Activated CD8-positive, alpha-beta memory T cell treated with anti-CD3 and anti-CD28 coated beads, Interleukin-2, amount 50 U/mL, for 24 hours (primary cell): Measurements from ENCODE around the gene KANSL1.

Experiments
- DNase-seq: peaks from one replicate; pipeline ENCODE4 v3.0.0-alpha.2; 2020; ENCODE audit errors: extremely low read depth

Gene KANSL1

DNA sequence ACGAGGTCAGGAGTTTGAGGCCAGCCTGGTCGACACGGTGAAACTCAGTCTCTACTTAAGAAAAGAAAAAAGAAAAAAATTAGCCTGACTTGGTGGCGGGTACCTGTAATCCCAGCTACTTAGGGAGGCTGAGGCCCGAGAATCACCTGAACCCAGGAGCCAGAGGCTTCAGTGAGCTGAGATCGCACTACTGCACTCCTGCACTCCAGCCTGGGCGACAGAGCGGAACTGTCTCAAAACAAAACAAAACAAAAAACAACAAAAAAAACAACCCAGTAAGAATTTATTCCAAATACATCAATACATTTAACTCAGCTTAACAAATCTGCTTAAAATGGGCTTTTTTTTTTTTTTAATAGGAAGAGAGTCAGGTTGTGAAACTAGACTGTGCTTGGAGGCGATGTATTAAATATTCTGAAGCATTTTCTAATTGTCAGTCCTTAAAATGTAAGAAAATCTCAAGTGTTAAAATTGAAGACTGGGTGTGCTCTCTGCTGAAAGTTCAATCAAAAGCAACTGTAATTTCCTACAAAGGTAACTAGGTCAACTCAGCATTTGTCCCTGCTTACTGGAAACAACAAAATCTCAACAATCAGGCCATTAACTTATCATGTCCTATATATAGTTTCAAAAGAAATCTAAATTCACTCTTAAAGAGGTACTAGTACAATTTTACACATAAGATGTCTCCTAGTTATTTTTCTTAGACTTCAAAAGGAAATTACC, 23.2 kb downstream of the KANSL1 start:
- DNase-seq = no peak

DNA sequence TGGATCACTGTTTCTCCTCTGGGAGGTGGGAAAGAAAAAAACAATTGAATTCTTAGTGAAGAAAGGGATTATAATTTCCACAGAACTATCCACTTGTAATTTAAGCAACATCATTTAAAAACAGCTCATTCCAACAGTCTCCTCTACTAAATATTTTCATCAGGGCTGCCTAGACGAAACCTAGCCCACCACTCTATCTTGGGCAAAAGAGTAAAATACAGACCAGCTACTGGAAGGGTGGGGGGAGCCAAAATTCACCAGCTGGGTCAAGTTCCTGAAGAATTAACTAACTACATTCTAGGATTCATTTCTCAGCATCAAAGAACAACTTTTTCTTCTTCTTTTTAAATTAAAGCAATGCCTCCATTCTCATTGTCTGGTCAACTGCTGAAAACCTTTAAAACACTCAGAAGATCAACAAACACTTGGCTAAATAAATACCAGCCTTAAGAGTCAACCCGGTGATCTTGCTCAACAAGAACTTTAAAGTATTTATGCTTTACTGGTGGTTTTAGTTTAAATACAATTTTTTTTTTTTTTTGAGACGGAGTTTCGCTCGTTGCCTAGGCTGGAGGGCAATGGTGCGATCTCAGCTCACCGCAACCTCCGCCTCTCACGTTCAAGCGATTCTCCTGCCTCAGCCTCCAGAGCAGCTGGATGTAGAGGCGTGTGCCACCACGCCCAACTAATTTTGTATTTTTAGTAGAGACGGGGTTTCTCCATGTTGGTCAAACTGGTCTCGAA, 25.2 kb downstream of the KANSL1 start:
- no peak for DNase-seq

DNA sequence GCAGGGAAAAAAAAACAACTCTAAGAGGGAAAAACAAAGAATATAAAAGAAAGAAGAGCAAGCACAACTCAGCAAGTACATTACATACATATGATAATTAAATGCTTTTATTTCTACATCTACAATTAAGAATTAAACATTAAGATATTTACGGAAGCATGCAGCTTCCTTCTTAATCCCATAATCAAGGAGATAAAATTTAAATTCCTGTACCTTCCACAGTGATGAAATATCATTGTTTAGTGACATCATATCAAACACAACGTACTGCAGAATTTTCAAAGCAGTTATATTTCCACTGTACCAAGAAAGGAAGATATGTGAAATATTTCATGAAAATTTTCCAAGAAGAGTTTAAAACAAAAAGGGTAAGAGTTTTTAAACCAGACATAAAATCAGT, 26.0 kb downstream of the KANSL1 start:
- no peak for DNase-seq

DNA sequence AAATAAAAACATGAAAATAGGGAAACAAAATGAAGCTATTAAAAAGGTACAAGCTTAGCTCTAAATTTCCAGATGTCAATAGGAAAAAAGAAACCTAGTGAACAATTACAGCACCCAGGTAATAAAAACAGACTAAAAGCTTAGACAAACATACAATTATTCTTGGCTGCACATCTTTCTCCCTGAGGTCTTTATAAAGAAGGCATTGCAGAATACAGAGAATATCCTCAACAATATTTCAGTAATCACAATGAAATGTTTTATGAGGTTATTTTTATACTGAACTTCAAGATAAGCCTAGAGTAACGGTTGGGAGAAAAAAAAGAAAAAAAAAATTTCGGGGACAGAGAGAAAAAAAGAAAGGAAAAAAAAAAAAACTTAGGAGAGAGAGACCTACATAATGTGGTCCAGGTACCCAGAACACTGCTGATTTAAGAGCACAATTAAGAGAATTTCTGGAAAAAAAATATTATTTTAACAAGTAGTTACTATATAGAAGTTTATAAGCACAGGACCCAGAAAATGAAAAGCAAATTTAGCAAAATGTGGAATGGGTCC, 26.5 kb downstream of the KANSL1 start:
- DNase-seq = no peak

DNA sequence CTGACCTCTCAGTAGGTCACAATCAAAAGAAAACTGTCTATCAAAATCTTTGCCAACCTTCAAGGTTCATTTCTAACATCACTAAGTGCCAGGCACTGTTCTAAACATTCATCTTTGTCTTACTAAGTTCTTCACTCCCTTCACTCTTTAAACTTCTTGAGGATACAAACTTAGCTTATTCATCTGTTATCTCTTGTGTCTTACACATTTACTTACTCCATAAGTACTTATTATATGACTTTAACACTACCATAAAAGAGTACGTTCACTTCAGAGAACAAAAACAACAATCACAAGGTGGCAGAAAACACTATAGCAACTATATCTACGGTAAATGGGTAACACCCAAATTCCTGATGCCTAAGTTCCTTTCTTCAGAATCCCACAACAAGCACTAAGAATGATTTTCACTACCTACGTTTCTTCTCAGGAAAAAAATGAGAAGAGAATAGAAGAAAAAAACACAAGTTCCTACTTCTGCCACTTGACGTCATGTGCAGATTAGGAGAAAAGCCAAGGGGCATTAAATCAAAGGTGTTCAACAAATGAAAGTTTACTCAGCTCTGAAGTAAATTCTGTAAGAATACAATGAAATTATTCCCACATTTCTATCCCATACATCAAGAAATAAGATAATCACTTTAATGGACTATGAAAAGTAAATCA, 29.2 kb downstream of the KANSL1 start:
- no peak for DNase-seq

DNA sequence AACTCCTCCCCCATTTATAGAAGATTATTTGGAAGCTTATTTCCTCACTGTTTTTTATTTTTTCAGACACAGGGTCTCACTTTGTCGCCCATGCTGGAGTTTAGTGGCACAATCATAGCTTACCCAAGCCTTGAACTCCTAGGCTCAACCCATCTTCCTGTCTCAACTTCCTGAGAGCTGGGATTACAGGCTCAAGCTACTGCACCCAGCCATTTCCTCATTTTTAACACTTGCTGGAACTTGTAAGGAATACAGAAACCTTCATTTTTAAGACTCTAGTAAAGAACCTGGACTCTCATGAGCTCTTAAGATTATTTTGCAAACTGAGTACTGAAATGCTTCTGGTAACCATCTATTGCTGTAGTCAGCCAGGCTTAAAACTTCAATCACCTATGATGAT, 29.9 kb downstream of the KANSL1 start:
- DNase-seq = no peak

DNA sequence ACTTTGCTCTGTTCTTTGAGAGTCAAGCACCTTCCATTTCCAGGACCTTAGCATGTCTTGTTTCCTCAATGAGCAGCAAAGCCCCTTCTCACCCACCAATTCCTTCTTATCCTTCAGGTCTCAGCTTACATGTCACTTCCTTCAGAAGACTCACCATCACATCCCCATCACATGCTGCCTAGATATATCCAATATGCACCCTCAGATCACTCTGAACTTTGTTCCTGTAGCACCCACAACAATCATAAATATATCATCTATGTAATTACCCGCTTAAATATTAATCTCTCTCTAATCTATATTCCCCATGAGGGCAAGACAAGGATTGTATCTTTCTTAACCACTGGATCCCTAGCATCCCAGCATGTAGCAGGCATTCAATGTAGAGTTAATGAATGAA, 30.4 kb downstream of the KANSL1 start:
- no peak for DNase-seq

DNA sequence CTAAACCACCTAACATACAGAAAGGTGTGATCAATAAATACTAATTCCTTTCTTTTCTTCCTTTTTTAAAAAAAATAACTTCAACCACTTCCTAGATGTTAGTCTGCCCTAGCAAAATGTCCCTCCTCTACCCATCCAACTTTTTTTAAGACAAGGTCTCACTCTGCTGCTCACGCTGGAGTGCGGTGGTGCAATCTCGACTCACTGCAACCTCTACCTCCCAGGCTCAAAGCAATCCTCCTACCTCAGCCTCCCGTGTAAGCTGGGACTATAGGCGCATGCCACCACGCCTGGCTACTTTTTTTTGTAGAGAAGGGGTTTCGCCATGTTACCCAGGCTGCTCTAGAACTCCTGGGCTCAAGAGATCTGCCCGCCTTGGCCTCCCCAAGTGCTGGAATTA, 33.1 kb downstream of the KANSL1 start:
- no peak for DNase-seq

DNA sequence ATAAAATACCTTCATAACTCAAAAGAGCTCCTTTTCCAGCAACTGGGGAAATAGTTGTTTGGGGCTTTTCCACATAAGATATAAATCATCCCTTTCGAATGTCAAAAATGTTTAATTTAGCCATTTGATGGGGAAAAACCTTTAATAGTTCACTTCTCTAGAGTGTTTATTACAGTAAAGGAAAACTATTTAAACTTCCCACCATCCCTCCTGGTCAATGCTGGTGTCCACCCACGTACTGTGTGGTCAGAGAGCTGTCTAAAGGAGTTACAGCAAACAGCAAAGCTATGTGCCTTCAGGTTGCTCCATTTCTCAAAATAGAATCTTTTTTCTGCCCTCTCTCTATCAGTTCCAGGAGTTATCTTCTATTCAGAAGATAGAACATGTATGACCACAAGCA, 33.5 kb downstream of the KANSL1 start:
- DNase-seq = no peak

DNA sequence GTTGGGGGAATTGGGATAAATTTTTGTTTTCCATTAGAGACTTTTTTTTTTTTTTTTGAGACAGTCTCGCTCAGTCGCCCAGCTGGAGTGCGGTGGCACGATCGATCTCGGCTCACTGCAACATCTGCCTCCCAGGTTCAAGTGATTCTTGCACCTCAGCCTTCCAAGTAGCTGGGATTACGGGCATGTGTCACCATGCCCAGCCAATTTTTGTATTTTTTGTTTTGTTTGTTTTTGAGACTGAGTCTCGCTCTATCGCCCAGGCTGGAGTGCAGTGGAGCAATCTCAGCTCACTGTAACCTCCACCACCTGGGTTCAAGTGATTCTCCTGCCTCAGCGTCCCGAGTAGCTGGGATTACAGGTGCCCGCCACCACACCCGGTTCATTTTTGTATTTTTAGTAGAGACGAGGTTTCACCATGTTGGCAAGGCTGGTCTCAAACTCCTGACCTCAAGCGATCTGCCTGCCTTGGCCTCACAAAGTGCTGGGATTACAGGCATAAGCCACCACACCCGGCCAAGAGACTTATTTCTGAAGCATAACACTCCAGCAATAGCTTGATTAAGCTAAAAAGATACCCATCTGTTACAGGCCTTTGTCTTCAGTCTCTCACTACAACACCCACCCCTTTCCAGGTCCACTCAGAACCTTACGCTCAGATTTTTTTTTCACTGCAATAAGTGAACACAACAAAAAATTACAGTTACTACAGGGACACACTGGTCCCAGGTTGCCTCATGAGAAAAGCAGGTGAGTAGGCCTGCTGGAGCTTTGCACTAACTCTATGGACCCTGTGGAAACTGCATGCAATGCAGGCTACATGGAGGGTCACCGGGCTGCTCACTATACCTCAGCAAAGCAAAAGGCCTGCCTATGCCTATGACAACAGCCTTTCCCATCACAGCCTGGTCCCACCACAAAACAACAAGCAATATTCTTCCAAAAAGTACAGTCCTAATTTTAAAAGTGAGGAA, 34.6 kb downstream of the KANSL1 start:
- no peak for DNase-seq

DNA sequence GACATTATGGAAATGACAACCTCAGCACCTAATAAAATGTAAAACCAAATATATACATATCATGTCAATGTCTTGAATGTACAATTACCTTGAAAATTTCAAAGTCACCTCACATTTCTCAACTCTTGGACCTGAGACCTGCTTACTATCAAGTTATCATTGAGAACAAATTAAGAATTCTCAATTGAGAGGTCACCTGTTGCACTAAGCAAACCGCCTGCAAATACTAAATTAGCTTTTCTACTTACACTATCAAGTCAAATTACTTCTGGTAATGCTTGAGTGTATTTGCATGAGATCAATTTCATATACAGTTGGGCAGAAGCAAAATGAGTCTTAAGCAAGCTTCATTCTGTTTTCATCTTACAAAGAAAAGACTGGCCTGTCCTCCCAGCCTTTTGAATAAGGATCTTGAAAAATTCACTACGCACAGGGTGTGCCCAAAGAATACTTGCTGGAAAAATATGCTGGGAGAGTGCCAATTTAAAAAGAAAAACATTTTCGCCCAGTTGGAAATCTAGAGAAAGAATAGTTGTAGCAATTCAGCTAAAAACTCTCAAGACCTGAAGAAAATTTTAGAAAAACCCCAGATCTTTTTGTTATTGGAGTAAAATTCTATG, 35.7 kb downstream of the KANSL1 start:
- no peak for DNase-seq

DNA sequence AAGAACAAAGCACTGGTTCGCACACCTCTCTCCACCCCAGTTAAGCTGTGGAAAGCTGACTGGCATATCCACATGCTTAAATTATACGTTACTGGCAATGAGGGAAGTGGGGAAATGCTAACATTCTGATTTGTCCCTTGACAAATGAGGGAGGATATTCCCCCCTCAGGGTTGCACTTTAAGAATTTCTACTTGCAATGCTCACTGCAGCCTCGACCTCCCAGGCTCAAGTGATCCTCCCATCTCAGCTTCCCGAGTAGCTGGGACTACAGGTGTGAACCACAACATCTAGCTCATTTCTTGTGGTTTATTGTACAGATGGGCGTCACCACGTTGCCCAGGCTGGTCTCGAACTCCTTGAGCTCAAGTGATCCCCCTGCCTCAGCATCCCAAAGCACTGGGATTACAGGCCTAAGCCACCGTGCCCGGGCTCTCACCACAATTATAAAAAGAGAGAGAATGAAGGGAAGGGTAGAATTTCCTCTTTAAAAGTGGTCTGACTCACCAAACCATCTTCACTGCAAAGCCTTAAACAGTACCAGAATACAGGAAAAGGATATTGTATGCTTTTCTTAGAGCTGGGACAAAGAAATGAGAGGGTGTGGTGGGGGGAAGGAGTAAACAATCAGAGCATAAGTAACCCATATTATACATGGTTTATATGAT, 38.9 kb downstream of the KANSL1 start:
- no peak for DNase-seq

DNA sequence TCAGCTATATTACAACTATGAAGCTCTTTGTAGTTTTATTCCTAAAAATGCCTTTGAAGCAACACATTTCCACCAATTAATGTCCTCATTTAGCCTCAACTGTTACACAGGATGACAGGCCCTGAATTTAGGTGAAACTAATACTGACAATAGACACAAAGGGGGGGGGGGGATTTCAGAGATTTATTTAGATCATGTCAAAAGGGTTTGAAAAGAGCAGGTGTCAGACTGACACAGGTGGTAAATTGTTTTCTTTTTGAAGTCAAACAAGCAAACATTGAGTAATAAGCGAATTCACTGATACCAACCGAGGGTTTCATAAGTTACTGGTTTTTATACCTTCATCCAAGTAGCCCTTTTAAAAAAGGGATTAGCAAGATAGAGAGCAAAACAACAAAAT, 40.8 kb downstream of the KANSL1 start:
- DNase-seq = no peak

DNA sequence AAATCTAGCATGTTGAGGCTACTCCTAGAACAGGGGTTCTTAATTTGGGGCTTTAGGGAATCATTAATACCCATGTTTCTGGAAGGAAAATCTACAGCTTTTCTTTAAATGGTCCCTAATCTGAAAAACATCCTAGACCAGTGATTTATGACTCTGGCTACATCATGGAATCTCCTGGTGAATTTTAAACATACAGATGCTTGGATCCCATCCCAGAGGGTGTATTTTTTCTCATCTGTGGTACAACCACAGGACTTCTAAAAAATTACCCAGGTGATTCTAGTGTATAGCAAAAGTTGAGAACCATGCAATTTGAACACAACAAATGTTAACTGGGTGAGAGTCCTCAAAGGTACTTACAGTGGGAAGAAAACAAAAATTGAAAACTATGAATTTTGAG, 41.5 kb downstream of the KANSL1 start:
- no peak for DNase-seq

DNA sequence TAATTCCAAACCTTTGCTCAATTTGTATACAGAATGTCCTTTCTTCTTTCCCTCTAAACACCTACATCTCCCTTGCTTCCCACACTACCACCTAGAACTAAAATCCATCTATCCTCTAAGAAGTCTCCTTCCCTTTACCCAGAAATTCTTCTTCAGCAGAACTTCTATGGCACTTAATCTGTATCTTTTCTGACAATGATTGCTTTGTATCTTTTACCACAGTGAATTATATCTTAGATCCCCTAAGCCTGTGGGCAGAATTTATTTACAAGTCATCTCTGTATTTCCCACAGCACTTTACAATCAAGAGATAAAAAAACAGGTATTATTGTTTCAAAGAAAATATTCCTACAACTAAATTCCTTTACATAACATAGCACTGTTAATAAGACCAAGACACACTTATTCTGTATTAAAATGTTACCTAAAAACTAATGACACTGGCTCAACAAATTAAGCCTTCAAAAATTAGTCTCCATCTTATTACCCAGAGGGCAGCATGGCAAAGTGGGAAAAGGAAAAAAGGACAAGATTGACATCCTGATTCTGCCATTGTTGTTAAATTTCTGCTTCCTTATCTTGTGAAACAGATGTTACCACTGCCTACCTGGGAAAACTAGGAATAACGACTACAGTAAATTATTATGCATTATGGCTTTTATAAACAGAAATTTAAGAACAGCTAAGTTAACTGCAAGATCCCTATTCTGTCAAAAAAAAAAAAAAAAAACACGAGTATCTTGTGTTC, 42.8 kb downstream of the KANSL1 start:
- no peak for DNase-seq

DNA sequence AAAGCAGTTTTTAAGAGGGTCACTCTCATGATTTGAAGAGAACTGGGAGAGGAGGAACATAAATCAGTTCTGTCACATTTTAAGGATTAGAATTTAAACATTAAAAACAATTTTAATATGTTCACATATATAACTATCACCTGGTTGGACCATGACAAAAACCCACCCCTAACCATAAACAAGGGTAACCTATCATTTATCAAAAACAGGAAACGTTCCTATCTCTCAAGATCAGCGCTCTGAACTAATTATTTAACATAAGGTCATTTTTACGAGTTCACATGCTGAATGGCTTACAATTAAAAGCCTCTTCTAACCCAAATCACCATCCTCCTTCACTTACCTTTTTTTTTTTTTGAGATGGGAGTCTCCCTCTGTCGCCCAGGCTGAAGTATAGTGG, 45.0 kb downstream of the KANSL1 start:
- no peak for DNase-seq

DNA sequence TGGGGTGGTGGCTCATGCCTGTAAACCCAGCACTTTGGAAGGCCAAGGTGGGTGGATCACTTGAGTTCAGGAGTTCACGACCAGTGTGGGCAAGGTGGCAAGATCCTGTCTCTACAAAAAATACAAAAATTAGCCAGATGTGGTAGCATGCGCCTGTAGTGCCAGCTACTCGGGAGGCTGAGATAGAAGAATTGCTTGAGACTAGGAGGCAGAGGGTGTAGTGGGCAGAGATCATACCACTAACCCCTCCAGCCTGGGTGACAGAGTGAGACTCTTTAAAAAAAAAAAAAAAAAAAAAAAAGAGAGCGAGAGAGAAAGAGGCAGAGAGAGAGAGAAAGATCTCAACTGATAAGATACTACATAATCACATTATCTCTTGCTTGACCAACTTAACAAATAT, 45.9 kb downstream of the KANSL1 start:
- no peak for DNase-seq

DNA sequence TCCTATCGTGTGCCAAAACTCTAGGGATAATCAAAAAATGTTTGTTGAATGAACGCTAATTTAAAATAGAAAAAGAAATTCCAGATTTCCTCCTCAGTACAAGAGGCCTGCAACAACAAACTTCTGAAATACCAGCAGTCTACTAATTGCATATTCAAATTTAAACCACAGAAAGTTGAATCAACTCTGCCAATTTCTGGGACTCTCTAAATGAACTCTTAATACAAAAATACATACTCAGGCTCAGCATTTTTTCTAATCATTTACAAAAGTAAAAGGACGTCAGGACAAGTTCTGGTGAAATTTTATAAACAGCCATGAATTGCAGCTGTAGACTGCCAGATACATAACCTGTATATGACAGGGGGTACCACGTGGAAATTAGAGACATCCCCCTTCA, 49.0 kb downstream of the KANSL1 start:
- no peak for DNase-seq

DNA sequence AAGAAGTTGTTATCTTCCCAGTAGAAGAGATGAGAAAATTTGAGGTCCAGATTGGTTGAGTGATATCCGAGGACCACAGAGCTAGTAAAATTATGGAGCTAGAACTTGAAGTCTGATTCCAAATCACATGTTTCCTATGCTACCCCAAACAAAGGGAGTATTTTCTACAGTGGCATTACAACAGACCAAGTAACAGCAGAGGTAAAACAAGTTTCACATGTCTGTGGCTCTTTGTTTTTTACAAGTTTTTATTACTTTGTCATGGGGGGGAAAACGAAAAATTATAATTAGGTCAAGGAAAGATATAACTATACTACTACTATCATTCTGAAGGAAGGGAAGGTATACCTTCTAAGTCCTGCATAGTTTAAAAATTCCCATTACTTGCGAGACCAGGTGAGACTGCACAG, 49.4 kb downstream of the KANSL1 start:
- DNase-seq = no peak

DNA sequence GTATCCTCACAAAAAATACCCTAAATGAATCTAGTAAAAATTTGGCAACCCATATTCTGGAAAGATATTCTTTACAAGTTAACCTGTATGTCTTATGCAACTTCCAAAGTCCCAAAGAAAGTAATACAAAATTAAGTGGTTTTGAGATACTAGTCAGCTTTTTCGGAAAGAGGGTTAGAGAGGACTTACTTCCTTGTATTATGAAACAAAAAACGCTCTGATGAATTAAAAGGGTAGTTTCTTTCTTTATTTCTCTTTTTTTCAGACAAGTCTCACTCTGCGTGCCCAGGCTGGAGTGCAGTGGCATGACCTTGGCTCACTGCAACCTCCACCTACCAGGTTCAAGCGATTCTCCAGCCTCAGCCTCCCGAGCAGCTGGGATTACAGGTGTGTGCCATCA, 51.6 kb downstream of the KANSL1 start:
- DNase-seq = no peak
